ENCODE results near the gene HNRNPUL2.
"Not testable (repeated sequence)": the region's sequence is repeated elsewhere in the genome, so short reads cannot be mapped to it uniquely, and the experiment has no call there.

The HNRNPUL2 gene

DNA sequence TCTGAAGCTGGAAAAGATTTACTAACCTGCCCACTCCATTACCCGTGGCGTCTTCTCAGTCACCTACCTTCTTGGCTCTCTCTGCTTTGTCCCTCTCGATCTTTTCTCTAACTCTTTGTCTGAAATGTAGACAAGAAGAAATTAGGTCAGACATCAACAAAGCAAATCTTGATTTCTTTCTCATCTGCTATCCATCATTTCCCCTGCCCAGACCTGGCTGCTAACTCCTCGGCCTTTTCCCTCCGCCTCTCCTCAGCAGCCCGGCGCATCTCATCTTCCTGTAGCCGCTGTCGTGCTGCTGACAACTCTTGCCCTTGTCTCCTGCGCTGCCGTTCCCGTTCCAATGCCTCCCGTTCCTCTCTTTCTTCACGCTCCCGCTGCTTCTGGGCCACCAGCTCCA lies 49.5 kb downstream of the HNRNPUL2 start:
- TF ChIP-seq, protein P1, sequence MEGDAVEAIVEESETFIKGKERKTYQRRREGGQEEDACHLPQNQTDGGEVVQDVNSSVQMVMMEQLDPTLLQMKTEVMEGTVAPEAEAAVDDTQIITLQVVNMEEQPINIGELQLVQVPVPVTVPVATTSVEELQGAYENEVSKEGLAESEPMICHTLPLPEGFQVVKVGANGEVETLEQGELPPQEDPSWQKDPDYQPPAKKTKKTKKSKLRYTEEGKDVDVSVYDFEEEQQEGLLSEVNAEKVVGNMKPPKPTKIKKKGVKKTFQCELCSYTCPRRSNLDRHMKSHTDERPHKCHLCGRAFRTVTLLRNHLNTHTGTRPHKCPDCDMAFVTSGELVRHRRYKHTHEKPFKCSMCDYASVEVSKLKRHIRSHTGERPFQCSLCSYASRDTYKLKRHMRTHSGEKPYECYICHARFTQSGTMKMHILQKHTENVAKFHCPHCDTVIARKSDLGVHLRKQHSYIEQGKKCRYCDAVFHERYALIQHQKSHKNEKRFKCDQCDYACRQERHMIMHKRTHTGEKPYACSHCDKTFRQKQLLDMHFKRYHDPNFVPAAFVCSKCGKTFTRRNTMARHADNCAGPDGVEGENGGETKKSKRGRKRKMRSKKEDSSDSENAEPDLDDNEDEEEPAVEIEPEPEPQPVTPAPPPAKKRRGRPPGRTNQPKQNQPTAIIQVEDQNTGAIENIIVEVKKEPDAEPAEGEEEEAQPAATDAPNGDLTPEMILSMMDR (conservative IDR thresholded peaks at IDR 0.05) = no peak
- no peak for TF ChIP-seq ZFX (IDR thresholded peaks at IDR 0.05)
- peak overlapping the region; percentile 83 for H3K27ac ChIP-seq

DNA sequence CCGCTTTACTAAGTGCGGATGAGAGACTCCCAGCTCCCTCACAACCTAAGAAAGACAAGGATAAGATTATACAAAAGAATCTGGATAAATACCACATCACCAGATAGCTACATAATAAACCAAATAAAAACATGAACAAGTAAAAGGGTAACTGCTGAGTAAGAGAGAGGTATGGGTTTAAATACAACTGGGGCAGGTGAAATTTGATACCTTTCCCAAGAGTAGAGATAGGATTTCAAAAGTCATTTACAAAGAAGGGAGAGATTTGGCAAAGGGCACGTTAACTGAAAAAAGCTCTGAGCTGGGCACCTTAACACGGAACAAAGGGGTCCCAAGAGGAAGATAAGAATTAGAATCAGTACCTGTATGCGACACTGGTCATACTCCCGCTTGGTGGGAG lies 50.1 kb downstream of the HNRNPUL2 start:
- no peak for TF ChIP-seq ZFX (IDR thresholded peaks at IDR 0.05)
- TF ChIP-seq, protein P1 (conservative IDR thresholded peaks at IDR 0.05) = no peak
- H3K27ac ChIP-seq = peak overlapping the region; percentile 83; the same call in 1 of the 2 replicates

DNA sequence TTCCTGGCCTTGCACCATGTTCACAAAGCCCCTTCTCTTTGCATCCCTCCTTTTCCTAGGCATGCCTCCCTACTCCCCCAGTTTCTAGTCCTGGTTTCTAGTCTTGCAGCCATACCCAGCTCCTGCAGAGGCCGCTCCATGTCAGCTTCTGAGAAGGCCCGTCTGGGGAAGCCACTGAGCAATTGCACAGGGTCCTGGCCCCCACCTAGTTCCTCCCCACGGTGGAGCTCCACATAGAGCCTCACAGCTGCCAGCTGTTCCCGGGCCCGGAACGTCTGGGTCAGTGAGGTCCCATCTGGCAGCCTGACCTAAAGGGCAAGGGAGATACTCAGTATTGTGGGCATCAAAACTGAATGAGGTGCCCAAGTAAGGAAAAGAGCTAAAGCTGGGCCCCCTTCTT lies 50.6 kb downstream of the HNRNPUL2 start:
- TF ChIP-seq ZFX (IDR thresholded peaks at IDR 0.05) = no peak
- TF ChIP-seq, protein P1 (conservative IDR thresholded peaks at IDR 0.05) = no peak
- no peak overlapping the region; the same call in 1 of the 2 replicates for H3K27ac ChIP-seq

DNA sequence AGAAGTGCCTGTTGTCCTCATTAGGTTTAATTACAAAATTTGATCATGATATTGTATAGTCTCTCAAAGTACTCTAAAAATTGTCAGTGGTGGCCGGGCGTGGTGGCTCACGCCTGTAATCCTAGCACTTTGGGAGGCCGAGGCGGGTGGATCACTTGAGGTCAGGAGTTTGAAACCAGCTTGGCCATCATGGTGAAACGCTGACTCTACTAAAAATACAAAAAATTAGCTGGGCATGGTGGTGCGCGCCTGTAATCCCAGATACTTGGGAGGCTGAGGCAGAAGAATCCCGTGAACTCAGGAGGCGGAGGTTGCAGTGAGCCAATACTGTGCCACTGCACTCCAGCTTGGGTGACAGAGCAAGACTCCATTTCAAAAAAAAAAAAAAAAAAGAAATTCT lies 51.8 kb downstream of the HNRNPUL2 start:
- not testable (repeated sequence) for H3K27ac ChIP-seq

DNA sequence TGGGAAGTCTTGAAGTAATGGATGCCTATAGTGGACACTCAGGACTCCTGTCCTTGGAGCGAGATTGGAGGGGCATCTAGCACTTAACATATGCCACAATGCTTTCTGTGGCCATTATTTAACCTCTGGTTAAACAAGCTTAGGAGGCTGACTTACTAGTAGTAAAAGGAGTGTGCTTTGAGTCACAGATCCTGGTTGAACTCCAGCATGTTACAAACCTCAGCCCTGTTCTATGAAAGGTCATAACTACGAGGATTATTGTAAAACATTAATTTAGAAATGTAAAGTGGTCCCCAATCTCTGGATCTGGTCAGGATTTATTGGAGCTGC lies 54.1 kb downstream of the HNRNPUL2 start:
- TF ChIP-seq, protein P1 (conservative IDR thresholded peaks at IDR 0.05) = no peak
- no peak for TF ChIP-seq ZFX (IDR thresholded peaks at IDR 0.05)
- H3K27ac ChIP-seq = peak overlapping the region; percentile 98

DNA sequence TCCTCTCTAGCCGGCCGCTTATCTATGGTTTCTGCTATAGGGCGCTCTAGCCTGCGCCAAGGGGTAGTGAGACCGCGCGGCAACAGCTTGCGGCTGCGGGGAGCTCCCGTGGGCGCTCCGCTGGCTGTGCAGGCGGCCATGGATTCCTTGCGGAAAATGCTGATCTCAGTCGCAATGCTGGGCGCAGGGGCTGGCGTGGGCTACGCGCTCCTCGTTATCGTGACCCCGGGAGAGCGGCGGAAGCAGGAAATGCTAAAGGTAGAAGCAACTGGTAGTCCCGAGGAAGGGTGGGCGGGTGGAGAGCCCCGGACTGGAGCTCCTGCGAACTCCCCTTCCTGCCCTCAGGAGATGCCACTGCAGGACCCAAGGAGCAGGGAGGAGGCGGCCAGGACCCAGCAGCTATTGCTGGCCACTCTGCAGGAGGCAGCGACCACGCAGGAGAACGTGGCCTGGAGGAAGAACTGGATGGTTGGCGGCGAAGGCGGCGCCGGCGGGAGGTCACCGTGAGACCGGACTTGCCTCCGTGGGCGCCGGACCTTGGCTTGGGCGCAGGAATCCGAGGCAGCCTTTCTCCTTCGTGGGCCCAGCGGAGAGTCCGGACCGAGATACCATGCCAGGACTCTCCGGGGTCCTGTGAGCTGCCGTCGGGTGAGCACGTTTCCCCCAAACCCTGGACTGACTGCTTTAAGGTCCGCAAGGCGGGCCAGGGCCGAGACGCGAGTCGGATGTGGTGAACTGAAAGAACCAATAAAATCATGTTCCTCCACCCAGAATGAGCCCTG lies 55.5 kb downstream of the HNRNPUL2 start, which contains the start of the genes LBHD1 and UQCC3:
Gene LBHD1 (minus strand): TSS at position 660 of the 782 bp plus-strand sequence. CDS start 2,236 bp downstream, outside the sequence.
Gene UQCC3 (plus strand): TSS at position 66 of the 782 bp plus-strand sequence. CDS start 73 bp downstream, at position 139.
- peak within 1 kb of the TSS; percentile 98 for H3K27ac ChIP-seq
- TF ChIP-seq, protein P1 (conservative IDR thresholded peaks at IDR 0.05) = no peak
- TF ChIP-seq ZFX (IDR thresholded peaks at IDR 0.05) = peak; percentile 54; the same call in 1 of the 2 replicates

DNA sequence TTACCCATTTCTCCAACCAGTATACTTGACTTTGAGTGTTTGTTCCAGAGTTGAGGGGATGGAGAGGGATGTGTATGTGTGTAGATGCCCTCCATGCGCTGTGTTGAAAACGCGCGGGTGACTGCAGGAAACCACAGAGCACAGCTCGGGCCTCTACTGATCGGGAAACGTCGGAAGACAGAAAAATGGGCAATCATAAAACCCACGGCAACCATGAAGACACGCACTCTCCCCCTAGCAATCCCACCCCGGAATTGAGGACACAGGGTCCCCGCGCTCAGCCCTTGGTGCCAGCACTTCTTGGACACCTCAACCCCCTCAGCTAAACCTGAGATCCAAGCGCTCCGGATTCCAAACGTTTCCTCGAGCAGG lies 56.0 kb downstream of the HNRNPUL2 start:
- peak overlapping the region; percentile 98 for H3K27ac ChIP-seq
- TF ChIP-seq, protein P1 (conservative IDR thresholded peaks at IDR 0.05) = no peak
- TF ChIP-seq ZFX (IDR thresholded peaks at IDR 0.05) = no peak
